Activated B cell treated with CpG ODN at 0.5 μM for 24 hours (primary cell): ENCODE data around the gene TCOF1. TPM values are rescaled to one million over a fixed set of nuclear protein-coding genes. Genes with fewer than 3 reads are reported as not detected.

Experiments
- ATAC-seq: fragments of 200-7000 bp; cut with Tn5 transposase; one replicate; pipeline ENCODE4 v1.10.0; 2021; ENCODE audit warnings: low read depth, mild to moderate bottlenecking, moderate library complexity
- CTCF ChIA-PET: fragments of 350-600 bp; sonication (Branson Sonifier 250); formaldehyde crosslinking; loops from one replicate; lab custom pipeline; 2021; ENCODE audit warnings: antibody characterized with exemption; lab: Charles Lee
- POLR2A ChIA-PET: fragments of 350-600 bp; sonication (Branson Sonifier 250); formaldehyde crosslinking; loops from one replicate; lab custom pipeline; 2021; ENCODE audit warnings: antibody characterized with exemption; lab: Charles Lee
- DNase-seq: peaks from one replicate; pipeline ENCODE4 v3.0.0; 2022
- H3K27ac Mint-ChIP-seq: one replicate; pipeline ENCODE4 v1.8.0; 2020; ENCODE audit warnings: mixed read lengths
- H3K27me3 Mint-ChIP-seq: one replicate; pipeline ENCODE4 v1.8.0; 2021; ENCODE audit warnings: mixed read lengths
- H3K36me3 Mint-ChIP-seq: one replicate; pipeline ENCODE4 v1.8.0; 2021; ENCODE audit warnings: low read depth, mixed read lengths
- H3K4me1 Mint-ChIP-seq: one replicate; pipeline ENCODE4 v1.8.0; 2021; ENCODE audit warnings: mixed read lengths
- H3K4me3 Mint-ChIP-seq: one replicate; pipeline ENCODE4 v1.8.0; 2020; ENCODE audit warnings: mild to moderate bottlenecking, mixed read lengths
- H3K9me3 Mint-ChIP-seq: one replicate; pipeline ENCODE4 v1.8.0; 2020; ENCODE audit warnings: mixed read lengths
- intact Hi-C: fragments of 100-400 bp; cut with micrococcal nuclease; formaldehyde crosslinking; loops from one replicate; pipeline ENCODE4 v1.15.1; 2024
- total RNA-seq: library from RNA; stranded (reverse); gene quantifications from 2 replicates; pipeline ENCODE4 v1.2.3, GENCODE V29; 2022
- TF ChIP-seq, protein P1 (sequence below): fragments of 200-600 bp; IDR thresholded peaks from one replicate; pipeline ENCODE4 v1.8.0; 2022; ENCODE audit warnings: antibody characterized with exemption, mild to moderate bottlenecking

TCOF1 gene, protein sequence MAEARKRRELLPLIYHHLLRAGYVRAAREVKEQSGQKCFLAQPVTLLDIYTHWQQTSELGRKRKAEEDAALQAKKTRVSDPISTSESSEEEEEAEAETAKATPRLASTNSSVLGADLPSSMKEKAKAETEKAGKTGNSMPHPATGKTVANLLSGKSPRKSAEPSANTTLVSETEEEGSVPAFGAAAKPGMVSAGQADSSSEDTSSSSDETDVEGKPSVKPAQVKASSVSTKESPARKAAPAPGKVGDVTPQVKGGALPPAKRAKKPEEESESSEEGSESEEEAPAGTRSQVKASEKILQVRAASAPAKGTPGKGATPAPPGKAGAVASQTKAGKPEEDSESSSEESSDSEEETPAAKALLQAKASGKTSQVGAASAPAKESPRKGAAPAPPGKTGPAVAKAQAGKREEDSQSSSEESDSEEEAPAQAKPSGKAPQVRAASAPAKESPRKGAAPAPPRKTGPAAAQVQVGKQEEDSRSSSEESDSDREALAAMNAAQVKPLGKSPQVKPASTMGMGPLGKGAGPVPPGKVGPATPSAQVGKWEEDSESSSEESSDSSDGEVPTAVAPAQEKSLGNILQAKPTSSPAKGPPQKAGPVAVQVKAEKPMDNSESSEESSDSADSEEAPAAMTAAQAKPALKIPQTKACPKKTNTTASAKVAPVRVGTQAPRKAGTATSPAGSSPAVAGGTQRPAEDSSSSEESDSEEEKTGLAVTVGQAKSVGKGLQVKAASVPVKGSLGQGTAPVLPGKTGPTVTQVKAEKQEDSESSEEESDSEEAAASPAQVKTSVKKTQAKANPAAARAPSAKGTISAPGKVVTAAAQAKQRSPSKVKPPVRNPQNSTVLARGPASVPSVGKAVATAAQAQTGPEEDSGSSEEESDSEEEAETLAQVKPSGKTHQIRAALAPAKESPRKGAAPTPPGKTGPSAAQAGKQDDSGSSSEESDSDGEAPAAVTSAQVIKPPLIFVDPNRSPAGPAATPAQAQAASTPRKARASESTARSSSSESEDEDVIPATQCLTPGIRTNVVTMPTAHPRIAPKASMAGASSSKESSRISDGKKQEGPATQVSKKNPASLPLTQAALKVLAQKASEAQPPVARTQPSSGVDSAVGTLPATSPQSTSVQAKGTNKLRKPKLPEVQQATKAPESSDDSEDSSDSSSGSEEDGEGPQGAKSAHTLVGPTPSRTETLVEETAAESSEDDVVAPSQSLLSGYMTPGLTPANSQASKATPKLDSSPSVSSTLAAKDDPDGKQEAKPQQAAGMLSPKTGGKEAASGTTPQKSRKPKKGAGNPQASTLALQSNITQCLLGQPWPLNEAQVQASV (N-terminal part only)
- total RNA-seq, result 74.7 and 76.1 TPM in 2 replicates

DNA sequence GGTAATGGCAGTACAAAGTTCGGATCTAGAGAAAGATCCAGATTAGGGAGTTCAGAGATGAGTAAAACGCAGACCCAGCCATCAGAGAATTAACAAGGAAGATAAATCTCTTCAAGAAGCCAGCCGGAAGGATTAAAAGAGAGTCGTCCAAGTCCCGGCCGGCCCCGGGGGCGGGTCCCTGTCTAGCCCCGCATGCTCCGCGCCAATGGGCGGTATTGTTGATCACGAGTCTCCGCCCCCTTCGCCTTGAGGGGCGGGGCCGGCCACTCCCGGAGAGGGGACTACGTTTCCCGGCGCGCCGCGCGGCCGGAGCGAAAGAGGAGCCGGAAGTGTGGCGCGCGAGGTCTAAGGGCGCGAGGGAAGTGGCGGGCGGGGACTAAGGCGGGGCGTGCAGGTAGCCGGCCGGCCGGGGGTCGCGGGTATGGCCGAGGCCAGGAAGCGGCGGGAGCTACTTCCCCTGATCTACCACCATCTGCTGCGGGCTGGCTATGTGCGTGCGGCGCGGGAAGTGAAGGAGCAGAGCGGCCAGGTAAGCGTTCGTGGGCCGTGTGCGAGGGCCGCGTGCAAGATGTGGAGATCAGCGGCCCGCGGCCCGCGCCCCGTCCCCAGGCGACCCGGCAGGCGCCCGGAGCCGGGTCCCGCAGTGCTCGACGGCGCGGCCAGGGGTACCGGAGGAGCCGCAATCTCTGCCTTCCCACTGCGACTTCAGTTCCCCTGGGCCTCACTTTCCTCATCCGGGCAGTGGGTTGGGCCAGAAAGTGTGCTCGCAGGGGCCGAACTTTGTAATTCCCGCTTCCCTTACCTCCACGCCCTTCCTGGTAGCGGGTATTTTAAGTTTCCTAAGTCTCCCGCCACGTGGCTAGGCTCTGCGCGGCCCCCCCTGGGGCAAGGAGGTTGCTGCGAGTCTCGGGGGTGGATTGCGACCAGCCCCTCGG lies at the start of gene TCOF1:
TSS of gene TCOF1 (plus strand) at position 372 of the 935 bp plus-strand sequence. CDS start at position 422, 50 bp downstream.
- no peaks in the 10 kb centered on the region for H3K27me3 Mint-ChIP-seq
- H3K9me3 Mint-ChIP-seq, result no peaks in the 10 kb centered on the region
- peak within 1 kb of the TSS; percentile 89 for H3K4me3 Mint-ChIP-seq
- TF ChIP-seq, protein P1, sequence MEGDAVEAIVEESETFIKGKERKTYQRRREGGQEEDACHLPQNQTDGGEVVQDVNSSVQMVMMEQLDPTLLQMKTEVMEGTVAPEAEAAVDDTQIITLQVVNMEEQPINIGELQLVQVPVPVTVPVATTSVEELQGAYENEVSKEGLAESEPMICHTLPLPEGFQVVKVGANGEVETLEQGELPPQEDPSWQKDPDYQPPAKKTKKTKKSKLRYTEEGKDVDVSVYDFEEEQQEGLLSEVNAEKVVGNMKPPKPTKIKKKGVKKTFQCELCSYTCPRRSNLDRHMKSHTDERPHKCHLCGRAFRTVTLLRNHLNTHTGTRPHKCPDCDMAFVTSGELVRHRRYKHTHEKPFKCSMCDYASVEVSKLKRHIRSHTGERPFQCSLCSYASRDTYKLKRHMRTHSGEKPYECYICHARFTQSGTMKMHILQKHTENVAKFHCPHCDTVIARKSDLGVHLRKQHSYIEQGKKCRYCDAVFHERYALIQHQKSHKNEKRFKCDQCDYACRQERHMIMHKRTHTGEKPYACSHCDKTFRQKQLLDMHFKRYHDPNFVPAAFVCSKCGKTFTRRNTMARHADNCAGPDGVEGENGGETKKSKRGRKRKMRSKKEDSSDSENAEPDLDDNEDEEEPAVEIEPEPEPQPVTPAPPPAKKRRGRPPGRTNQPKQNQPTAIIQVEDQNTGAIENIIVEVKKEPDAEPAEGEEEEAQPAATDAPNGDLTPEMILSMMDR, result no peak
- POLR2A ChIA-PET, result interaction anchor here (0.7 to 2.4 kb wide), 7 partner anchors 16 to 92 kb away, joined by 3 to 11 read pairs (median 5); partner anchors contain the start of genes CD74 and RPS14
- CTCF ChIA-PET, result no interaction called here
- peak; percentile 98 for DNase-seq
- intact Hi-C loops, result loop anchor here (1.0 to 10.0 kb wide), 9 partner anchors 41 to 895 kb away; partner anchors contain the start of genes GM2A, HMGXB3, RBM22 and RPS14
- H3K27ac Mint-ChIP-seq, result peak within 1 kb of the TSS; percentile 93
- H3K4me1 Mint-ChIP-seq, result peaks cover 49% of the 10 kb centered on the region
- H3K36me3 Mint-ChIP-seq, result peaks cover 31% of the 10 kb centered on the region
- peak; percentile 97 for ATAC-seq

DNA sequence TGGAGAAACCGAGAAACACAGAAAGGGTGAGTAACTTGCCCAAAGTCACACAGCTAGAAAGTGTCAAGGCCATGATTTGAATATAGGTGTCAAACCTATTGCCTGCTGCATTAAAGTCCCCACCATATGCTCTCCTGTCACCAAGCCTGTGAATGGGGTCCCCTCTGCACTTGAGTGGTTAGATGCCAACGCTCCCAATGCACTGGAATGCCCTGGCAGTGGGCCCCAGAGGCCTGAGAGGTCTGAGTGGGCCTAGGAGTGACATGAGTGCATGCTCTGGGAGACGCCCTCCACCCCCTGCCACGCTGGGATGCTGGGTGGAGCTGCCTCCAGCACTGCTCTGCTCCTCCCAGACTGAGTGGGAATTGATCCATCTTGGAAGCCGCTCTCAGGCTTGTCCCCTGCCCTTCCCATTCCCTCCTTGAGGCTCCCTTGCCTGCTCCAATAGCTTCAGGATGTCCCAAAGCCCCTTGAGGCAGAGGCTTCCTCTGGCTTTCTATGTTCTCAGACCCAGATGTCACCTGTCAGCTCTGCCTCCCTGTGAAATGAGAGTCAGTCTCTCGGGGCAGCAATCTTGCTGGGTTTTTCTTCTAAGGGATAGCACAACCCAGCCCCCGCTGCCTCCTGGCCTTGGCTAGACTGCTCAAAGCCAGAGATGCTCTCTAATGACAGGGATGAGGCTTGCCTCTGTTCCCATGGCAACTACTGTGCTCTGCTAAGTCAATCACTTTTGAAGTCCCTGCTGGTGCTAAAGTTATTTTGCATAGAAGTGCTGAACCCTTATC lies 48.2 kb upstream of the TCOF1 start:
- intact Hi-C loops, result no loop called here
- no peak for DNase-seq
- TF ChIP-seq, protein P1, result no peak
- H3K36me3 Mint-ChIP-seq, result no peaks in the 10 kb centered on the region
- no peaks in the 10 kb centered on the region for H3K4me1 Mint-ChIP-seq
- H3K4me3 Mint-ChIP-seq, result no peak overlapping the region
- ChIA-PET CTCF (no interaction called here), POLR2A (no interaction called here)
- H3K9me3 Mint-ChIP-seq, result no peaks in the 10 kb centered on the region
- no peak overlapping the region for H3K27ac Mint-ChIP-seq
- ATAC-seq, result no peak
- peaks cover 13% of the 10 kb centered on the region for H3K27me3 Mint-ChIP-seq

DNA sequence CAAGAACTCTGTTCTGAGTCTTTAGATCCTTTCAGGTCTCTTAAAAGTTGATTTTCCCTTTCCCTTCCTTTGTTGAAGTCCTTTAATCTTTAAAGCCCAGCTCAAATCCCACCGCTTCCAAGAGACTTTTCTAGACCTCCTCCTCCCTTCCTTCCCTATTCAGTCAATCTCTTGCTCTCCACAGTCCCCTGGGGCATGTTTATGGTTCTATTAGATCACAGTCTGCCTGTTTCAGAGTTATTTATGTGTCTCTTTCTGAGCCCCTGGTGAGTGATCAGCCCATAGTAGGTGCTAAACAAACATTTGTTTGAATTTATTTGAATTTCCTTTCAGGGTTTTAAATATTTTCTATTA lies 47.6 kb upstream of the TCOF1 start:
- Mint-ChIP-seq H3K9me3 (no peaks in the 10 kb centered on the region), H3K4me3 (no peak overlapping the region), H3K4me1 (no peaks in the 10 kb centered on the region), H3K27me3 (peaks cover 17% of the 10 kb centered on the region), H3K36me3 (no peaks in the 10 kb centered on the region), H3K27ac (no peak overlapping the region)
- ChIA-PET CTCF (no interaction called here), POLR2A (no interaction called here)
- DNase-seq, result no peak
- intact Hi-C loops, result no loop called here
- ATAC-seq, result no peak
- TF ChIP-seq, protein P1, result no peak

DNA sequence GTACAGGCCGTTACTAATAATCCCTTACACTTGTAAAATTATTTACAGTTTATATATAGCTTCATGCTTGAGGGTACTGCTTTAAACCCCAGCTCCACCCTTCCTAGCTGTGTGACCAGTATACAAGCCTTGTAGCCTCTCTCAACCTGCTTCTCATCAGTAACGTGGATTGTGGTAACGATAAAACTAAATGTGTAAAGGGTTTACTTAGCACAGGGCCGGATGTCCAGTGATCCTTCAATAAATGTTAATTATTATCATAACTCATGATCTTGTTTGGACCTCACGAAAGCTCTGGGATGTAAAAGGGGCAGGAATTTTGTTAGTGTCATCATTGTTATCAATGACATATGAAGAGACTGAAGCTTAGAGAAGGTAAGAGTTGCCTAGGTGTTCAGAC lies 47.3 kb upstream of the TCOF1 start:
- CTCF ChIA-PET, result no interaction called here

More for the DNA sequence above, 47.3 kb upstream of the TCOF1 start:
- H3K4me3 Mint-ChIP-seq, result no peak overlapping the region
- POLR2A ChIA-PET, result no interaction called here
- intact Hi-C loops, result no loop called here
- peaks cover 17% of the 10 kb centered on the region for H3K27me3 Mint-ChIP-seq
- DNase-seq, result no peak
- no peak overlapping the region for H3K27ac Mint-ChIP-seq
- no peak for ATAC-seq
- no peaks in the 10 kb centered on the region for H3K4me1 Mint-ChIP-seq
- TF ChIP-seq, protein P1, result no peak
- no peaks in the 10 kb centered on the region for H3K36me3 Mint-ChIP-seq
- H3K9me3 Mint-ChIP-seq, result no peaks in the 10 kb centered on the region
